Coronary artery (tissue), 2 donors: ENCODE measurements around the gene DPYSL3.

Source experiments
- DNase-seq: peaks from one replicate; pipeline ENCODE4 v3.0.0-alpha.2; 2017; ENCODE audit warnings: low spot score
- H3K27ac ChIP-seq, 2 donors: fragments of 200-600 bp; sonication (generic); one replicate each; pipeline ENCODE4 v1.5.1; 2016 to 2019
- H3K4me3 ChIP-seq: fragments of 200-600 bp; sonication (generic); 2 replicates; pipeline ENCODE4 v1.5.1; 2016; ENCODE audit warnings: mild to moderate bottlenecking, moderate library complexity
- CTCF ChIP-seq: fragments of 200-600 bp; sonication (generic); IDR thresholded peaks from one replicate; pipeline ENCODE4 v1.5.1; 2019; ENCODE audit warnings: antibody characterized with exemption

DPYSL3 gene

DNA sequence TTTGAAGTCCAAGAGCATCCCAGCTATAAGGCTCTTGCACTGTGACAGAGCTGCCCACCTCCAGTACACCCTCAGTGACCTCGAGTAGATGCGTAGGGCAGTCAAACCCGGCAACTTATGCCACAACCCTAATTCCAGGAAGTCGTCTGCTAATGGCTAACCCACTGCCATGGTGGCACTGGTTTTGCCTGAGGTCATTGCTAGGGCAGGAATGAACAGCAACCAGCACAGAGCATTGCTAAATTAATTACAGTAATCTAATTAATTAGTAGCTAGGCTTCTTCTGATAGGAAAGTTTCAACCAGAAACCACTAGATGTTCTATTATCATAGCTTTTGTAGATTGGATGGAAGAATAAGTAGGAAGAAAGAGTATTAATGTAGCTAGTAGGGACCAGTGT, 122.8 kb downstream of the DPYSL3 start:
- H3K4me3 ChIP-seq, result no peak overlapping the region
- TF ChIP-seq CTCF, result no peak

GRCh38 chr5:147384346-147385193, 125.3 kb downstream of the DPYSL3 start:
- no peak for TF ChIP-seq CTCF
- Histone ChIP-seq H3K27ac (no peak overlapping the region), H3K4me3 (no peak overlapping the region)
- no peak for DNase-seq

More for the DNA sequence above, 122.8 kb downstream of the DPYSL3 start:
- DNase-seq, result no peak
- H3K27ac ChIP-seq, result no peak overlapping the region

DNA sequence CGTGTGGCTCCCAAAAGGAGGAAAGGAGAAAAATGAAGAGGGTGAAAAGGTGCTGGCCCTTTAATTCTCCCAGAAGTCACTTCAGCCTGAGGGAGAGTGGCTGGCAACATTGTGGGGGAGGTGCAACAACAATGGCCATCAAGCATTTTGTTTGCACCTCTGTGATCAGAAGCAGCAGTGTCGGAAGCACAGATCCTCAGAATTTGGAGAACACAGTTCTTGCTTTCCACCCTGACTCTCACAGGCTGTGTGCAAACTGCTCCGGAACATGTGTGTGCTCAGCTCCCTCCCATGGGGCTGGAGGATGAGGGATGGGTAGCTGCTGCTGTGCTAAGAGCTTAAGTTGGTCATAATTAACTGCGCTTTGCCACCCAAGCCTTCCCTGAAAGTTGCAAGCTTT, 127.1 kb downstream of the DPYSL3 start:
- DNase-seq, result no peak
- no peak overlapping the region for H3K27ac ChIP-seq
- H3K4me3 ChIP-seq, result peak overlapping the region; percentile 57
- no peak for TF ChIP-seq CTCF

DNA sequence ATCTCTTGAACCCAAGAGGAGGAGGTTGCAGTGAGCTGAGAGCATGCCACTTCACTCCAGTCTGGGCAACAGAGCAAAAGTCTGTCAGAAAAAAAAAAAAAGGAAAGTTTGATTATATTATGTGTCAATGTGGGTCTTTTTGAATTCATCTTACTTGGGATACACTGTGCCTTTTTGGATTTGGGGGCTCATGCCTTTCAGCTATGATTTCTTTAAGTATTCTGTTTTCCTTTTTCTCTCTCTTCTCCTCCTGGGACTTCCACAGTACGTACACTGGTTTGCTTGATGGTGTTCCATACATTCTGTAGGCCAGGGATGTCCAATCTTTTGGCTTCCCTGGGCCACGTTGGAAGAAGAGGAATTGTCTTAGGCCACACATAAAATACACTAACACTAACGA, 128.3 kb downstream of the DPYSL3 start:
- TF ChIP-seq CTCF, result no peak
- DNase-seq, result no peak
- Histone ChIP-seq H3K4me3 (no peak overlapping the region), H3K27ac (no peak overlapping the region)

GRCh38 chr5:147377682-147378081, 132.2 kb downstream of the DPYSL3 start:
- no peak for DNase-seq
- TF ChIP-seq CTCF, result no peak
- H3K27ac ChIP-seq, result no peak overlapping the region
- no peak overlapping the region for H3K4me3 ChIP-seq

DNA sequence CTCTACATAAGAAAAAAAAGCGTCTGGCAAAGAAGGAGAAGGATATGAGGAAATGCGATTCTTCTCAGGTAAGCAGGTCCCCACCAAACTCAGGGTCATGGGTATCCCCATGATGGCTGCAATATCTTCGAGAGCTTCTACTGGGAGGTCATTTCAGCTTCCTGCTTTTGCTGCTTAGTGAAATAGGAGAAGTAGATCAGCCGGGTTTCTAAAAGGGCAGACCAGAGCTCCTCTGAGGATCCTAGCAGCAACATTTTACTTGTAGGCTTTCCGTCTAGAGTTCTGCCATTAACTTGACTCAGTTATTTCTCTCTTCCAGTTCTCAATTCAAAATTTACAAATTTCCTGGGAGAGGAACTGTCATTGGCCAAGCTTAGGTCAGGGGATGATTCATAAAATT, 134.7 kb downstream of the DPYSL3 start:
- no peak overlapping the region for H3K27ac ChIP-seq
- DNase-seq, result no peak
- H3K4me3 ChIP-seq, result no peak overlapping the region
- no peak for TF ChIP-seq CTCF

DNA sequence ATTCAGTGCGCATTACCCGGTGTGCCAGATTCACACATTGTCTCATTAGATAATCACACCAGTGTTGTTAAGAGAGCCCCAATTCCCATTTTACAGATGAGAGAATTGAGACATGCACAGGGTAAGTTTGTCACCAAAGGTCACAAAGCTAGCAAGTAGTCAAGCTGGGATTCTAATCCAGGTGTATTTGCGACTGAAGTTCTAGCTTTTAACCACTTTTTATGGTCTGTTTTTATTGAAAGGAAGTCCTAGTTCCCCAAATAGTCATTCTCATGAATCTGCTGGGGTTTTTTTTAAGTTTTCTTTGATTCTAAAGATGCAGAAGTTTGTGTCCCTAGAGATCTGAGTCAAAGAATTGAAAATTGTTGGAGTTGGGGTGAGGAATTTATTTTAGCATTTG, 136.5 kb downstream of the DPYSL3 start:
- DNase-seq, result no peak
- no peak for TF ChIP-seq CTCF
- Histone ChIP-seq H3K4me3 (no peak overlapping the region), H3K27ac (no peak overlapping the region)
